AG04449 (cell line): Measurements from ENCODE around the gene RETSAT.

ENCODE experiments used
- CTCF ChIA-PET: fragments of 350-600 bp; formaldehyde crosslinking; extraction: SDS; loops from one replicate; lab custom pipeline; 2021; ENCODE audit warnings: antibody characterized with exemption; lab: Yijun Ruan, JAX
- POLR2A ChIA-PET: fragments of 400-600, 350-600 bp; formaldehyde crosslinking; extraction: SDS; loops from one replicate; lab custom pipeline; 2020; ENCODE audit warnings: antibody characterized with exemption, inconsistent platforms; lab: Yijun Ruan, JAX
- DNase-seq: peaks from one replicate; pipeline ENCODE4 v3.0.0-alpha.2; 2010; ENCODE audit warnings: low read depth, low spot score
- H3K4me3 ChIP-seq: 2 replicates; pipeline ENCODE4 v1.5.1; 2011; ENCODE audit warnings: low read depth, mild to moderate bottlenecking, control low read depth, low read length
- TF ChIP-seq, protein P1 (sequence below): IDR thresholded peaks from one replicate; pipeline ENCODE4 v1.5.1; 2011; ENCODE audit warnings: mild to moderate bottlenecking, moderate library complexity, low read length, control low read depth, inconsistent platforms; ENCODE audit not compliant: insufficient read depth; ENCODE audit errors: missing control alignments

Gene RETSAT

DNA sequence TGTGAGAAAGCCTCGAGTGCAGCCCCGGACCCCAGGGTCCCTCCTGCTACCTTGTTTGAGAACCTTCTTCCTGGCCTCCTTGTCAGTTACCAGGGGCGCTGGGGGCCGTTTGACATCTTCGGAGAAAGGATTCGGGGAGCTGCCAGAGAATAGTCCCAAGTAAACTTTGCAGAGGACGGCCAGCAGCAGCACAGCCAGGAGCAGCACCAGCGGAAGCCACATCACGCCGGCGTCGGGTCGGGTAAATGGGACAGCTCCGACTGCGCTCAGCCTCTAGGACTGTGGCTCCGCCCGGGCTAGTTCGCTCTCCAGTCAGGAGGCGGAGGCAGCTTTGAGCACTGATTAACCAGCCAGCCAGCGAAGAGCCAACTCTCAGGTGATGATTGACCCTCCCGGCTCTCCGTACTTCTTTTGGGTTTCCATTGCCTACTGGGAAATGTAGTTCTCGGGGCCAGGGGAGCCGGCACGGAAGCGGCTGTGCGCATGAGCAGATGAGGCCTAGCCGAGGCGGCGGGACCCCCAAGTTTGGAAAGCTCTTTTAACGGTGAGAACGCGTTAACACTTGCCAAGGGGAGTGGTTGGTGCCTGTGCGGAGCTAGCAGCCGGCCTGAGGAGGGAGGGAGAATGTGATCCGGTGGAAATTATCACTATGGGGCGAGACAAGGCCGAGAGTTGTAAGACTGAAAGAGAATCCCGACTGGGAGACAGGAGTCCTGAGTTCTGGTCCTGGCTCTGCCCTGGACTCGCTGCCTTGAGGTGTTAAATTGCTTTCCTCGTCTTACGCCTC lies at the start of gene RETSAT, which contains the start of gene ELMOD3:
TSS of gene RETSAT (minus strand) at position 243 of the 787 bp plus-strand sequence. CDS start at position 222, 21 bp downstream.
TSS of gene ELMOD3 (plus strand) at position 484 of the 787 bp plus-strand sequence. CDS start 2,430 bp downstream, outside the sequence.
- ChIA-PET POLR2A (interaction anchor here (0.6 to 2.3 kb wide), 17 partner anchors 8 to 241 kb away, joined by 3 to 27 read pairs (median 4); partner anchors contain the start of genes MAT2A, RNF181, SH2D6 and TGOLN2), CTCF (interaction anchor here (0.6 to 3.7 kb wide), 8 partner anchors 29 to 283 kb away, joined by 3 to 19 read pairs (median 4); partner anchors contain the start of gene MAT2A)
- H3K4me3 ChIP-seq, result peak within 1 kb of the TSS; percentile 91
- TF ChIP-seq, protein P1, sequence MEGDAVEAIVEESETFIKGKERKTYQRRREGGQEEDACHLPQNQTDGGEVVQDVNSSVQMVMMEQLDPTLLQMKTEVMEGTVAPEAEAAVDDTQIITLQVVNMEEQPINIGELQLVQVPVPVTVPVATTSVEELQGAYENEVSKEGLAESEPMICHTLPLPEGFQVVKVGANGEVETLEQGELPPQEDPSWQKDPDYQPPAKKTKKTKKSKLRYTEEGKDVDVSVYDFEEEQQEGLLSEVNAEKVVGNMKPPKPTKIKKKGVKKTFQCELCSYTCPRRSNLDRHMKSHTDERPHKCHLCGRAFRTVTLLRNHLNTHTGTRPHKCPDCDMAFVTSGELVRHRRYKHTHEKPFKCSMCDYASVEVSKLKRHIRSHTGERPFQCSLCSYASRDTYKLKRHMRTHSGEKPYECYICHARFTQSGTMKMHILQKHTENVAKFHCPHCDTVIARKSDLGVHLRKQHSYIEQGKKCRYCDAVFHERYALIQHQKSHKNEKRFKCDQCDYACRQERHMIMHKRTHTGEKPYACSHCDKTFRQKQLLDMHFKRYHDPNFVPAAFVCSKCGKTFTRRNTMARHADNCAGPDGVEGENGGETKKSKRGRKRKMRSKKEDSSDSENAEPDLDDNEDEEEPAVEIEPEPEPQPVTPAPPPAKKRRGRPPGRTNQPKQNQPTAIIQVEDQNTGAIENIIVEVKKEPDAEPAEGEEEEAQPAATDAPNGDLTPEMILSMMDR, result no peak
- DNase-seq, result peak; percentile 97

DNA sequence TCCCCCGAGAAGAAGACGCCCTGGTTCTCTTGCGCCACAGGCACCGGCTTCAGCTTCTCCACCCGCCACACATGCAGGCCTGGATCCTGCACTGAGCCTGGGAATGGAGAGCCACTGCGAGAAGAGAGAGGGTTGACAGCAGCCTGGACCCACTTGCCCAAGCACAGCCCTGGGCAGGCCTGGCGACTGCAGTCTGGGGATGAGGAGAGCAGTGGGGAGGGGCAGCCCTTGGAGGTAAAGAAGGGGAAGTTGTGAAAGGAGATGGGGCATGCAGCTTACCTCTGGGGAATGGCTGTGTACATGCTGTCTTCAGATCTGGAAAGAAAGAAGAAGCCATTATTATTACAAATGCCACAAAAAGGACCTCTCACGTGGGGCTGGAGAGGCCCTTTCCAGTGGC lies 47.5 kb upstream of the RETSAT start:
- ChIA-PET POLR2A (no interaction called here), CTCF (no interaction called here)
- no peak for DNase-seq
- no peak overlapping the region for H3K4me3 ChIP-seq
- TF ChIP-seq, protein P1, result no peak

DNA sequence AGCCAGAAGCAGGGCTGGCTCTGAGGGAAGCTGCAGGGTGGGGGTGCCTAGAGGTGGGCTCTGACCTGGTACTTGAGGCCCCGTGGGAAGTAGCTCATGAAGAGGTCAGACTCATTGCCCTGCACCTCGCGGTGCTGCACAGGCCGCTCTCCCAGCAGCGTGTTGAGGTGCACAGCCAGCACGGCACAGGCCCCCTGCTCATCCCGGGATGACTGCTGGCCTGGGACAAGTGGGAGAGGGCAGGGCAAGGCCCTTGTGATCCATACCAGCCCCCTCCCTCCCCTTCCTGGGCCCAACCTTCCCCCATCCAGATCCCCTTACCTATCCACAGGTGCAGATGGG lies 47.1 kb upstream of the RETSAT start:
- no peak overlapping the region for H3K4me3 ChIP-seq
- DNase-seq, result no peak
- ChIA-PET POLR2A (interaction anchor here (0.6 kb wide), 1 partner anchor 13 kb away, joined by 3 read pairs; no protein-coding TSS in a partner anchor), CTCF (interaction anchor here (2.2 kb wide), 1 partner anchor 11 kb away, joined by 5 read pairs; no protein-coding TSS in a partner anchor)
- TF ChIP-seq, protein P1, result no peak

DNA sequence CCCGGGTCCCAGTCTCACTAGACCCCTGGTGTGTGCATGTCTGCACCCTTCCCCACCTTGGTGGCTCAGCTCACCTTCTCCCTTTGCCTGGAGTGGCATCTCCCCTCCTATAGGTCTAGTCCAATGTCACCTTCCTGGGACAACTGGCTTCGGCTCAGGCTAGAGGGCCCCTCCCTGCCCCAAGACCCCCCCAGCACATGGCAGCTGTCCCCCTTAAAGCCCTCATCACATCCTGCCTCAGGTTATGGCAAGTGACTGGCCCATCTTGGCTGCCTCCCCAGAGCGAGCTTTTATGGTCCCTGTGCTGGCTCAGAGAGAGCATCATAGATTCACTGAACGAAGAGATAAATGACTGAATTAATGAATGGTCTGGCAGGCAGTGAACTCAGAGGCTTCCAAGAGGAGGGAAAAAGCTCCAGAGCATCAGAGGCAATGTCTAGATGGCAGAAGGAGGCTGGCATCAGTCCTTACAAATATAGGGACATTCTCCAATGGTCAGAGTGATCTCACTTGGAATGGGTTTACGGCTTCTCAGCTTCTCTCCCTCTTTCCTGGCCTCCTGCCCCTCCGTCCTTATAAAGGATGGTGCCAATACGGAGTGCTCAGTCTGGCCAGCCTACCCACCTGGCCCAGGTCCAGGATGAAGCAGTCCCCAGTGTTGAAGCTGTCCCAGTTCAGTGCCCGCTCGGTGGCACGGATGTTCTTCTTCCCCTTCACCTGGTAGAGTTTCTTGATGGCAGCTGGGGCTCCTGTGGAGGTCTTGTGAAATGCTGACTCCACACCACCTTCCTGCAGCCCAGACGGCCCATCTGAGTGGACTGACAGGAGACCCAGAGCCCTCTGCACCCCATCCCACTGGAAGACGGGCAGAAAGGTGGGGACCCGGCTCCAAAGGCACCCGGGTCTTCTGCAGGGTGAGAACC lies 46.5 kb upstream of the RETSAT start:
- CTCF ChIA-PET, result interaction anchor here (0.8 to 2.2 kb wide), 4 partner anchors 10 to 151 kb away, joined by 3 to 6 read pairs (median 4); no protein-coding TSS in a partner anchor
- POLR2A ChIA-PET, result interaction anchor here (0.6 to 0.8 kb wide), 2 partner anchors 13 to 138 kb away, joined by 3 read pairs; partner anchors contain the start of gene MAT2A
- H3K4me3 ChIP-seq, result no peak overlapping the region
- no peak for DNase-seq
- TF ChIP-seq, protein P1, result no peak

DNA sequence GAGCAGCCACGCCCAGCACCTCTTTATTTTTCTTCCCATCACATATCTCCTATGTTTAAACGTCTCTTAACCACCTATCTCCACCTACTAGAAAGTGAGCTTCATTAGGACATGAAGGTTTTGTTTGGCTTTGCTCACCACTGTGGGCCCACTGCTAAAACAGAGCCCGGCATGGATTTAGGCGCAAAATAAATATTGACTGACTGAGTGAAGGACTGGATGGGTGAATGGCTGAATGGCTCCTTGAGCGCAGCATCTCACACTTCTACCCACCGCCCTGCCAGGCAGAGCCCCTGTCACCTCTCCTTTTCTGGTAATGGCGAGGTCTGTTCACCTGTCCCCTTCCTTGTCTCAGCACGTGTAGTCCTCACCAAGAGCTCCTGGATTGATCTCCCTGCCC lies 45.7 kb upstream of the RETSAT start:
- DNase-seq, result no peak
- no peak overlapping the region for H3K4me3 ChIP-seq
- ChIA-PET CTCF (interaction anchor here (0.8 to 2.2 kb wide), 4 partner anchors 9 to 152 kb away, joined by 3 to 6 read pairs (median 4); no protein-coding TSS in a partner anchor), POLR2A (interaction anchor here (0.8 kb wide), 1 partner anchor 139 kb away, joined by 3 read pairs; the partner anchor contains the start of gene MAT2A)
- TF ChIP-seq, protein P1, result no peak
